GM18907 (cell line): Measurements from ENCODE around the gene TPPP.

ENCODE experiments used
- ATAC-seq: cut with Tn5 transposase; IDR thresholded peaks from one replicate; pipeline ENCODE4 v1.9.1; 2021; ENCODE audit warnings: mild to moderate bottlenecking, moderate library complexity; ENCODE audit not compliant: unreplicated experiment

Gene TPPP

DNA sequence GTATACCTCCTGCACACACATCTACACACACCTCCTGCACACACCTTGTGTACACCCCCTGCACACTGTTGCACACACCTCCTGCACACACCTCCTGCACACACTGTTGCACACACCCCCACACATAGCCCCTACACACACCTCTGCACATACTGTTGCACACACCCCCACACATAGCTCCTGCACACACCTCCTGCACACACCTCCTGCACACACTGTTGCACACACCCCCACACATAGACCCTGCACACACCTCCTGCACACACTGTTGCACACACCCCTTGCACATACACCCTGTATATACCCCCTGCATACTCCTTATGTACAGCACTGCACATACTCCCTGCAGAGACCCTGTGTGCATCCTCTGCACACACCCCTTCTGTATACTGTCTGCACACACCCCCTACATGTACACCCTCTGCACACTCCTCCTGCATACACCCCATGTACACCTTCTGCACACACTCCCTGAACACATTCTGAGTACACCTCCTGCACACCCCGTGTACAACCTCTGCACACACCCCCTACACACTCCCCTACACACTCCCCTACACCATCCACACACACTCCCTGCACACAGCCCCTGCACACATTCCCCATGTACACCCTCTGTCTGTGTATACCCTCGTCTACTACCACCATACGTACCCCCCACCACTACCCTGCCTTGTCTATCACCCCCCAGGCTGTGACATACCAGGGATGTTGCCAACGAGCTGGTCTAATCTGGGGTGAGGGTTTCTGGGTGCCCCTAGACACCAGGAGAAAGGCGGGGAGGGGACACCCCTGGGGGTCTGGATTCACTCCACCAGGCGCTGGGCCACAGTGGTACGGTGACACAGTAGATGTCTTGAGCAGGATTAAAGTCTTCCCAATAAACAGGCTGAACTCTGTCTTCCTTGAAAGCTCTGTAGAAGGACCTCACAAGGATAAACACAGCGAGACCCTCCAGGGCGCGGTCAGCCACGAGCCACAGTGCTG lies 82.1 kb downstream of the TPPP start:
- no peak for ATAC-seq

GRCh38 chr5:610011-610743 lies 83.0 kb downstream of the TPPP start:
- ATAC-seq = no peak
